HG02970 (cell line): ENCODE data around the gene CTRB1.
A peak's percentile ranks its signal among the peaks of the same experiment; 100 is the strongest.
"Not testable (repeated sequence)": the region's sequence is repeated elsewhere in the genome, so short reads cannot be mapped to it uniquely, and the experiment has no call there.

ENCODE experiments used
- ATAC-seq: cut with Tn5 transposase; IDR thresholded peaks from one replicate; pipeline ENCODE4 v1.9.1; 2021; ENCODE audit warnings: mild to moderate bottlenecking, moderate library complexity, moderate number of reproducible peaks; ENCODE audit not compliant: unreplicated experiment, low FRiP score

Gene CTRB1

DNA sequence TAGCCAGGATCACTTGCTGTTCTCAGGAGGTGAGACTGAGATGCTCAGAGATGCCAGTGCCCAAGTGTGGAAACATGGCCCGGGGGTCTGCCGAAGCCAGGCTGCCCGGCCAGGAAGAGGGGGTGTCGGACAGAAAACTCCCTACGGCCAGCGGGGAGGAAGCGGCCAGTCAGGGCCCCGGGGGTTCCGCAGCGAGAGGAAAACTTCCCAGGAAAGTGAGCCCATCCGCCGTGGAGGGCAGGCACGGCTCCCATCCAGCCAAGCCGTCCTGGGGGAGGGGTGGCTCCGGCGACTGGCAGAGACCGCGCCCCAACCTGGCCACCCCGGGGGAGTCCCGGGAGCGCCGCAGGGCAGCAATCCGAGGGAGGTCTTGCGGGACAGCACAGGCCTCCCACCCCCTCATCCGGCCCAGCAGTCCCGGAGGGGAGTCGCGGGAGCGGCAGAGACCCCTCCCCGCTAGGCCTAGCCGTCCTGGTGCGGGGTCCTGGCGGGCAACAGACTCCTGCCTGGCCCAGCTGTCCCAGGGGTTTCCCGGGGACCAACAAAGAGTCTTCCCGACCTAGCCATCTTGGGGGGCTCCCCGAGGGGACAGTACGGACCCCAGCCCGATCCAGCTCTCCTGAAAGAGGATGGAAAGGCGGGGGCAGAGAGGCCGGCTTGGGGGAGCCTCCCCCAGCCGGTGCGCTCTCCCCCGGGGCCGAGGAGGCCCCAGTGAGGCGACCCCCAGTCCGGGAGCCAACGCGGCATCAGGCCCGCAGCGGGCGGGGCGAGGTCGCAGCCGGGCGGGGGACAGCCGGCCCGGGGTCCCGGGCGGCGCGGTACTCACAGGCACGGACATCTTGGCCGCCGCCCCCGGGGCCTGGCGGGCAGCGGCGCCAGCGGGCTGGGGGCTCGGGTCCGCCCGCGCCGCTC lies 46.5 kb downstream of the CTRB1 start:
- peak; percentile 28 for ATAC-seq

DNA sequence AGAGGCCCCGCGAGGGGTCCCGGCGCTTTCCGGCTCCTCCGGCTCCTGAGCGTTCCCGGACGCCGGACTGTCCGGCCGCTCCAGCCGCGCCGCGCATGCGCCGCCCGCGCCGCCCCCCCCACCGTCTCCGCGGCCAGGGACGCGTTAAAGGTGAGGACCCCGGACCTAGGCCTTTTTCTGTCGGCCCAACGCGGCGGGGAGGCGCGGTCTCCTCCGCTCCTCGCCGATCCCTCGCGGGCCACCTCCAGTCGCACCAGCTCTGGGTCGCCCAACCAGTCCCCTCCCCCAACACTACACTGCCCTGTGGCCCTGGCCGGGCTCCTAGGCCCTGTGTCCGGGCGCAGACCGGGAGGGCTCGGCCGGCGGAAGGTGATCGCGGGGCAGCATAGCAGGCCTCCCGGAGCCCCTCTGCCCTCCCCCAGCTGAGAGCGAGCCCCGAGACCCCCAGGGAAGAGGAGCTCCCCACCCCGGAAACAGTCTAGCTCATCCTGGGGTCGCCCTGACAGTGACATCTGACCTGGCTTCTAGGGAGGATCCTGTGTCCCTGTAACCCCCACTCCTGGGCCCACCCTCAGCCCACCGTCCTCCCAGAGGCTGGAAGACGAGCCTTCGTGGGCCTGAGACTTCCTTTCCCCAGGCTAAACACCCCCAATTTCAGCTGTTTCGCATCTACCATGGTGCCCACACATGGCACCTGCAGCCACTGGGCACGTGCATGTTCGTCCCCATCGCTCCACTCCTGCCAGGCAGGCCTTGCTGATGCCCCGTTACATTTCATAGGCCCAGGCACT lies 47.3 kb downstream of the CTRB1 start:
- ATAC-seq: peak; percentile 75

DNA sequence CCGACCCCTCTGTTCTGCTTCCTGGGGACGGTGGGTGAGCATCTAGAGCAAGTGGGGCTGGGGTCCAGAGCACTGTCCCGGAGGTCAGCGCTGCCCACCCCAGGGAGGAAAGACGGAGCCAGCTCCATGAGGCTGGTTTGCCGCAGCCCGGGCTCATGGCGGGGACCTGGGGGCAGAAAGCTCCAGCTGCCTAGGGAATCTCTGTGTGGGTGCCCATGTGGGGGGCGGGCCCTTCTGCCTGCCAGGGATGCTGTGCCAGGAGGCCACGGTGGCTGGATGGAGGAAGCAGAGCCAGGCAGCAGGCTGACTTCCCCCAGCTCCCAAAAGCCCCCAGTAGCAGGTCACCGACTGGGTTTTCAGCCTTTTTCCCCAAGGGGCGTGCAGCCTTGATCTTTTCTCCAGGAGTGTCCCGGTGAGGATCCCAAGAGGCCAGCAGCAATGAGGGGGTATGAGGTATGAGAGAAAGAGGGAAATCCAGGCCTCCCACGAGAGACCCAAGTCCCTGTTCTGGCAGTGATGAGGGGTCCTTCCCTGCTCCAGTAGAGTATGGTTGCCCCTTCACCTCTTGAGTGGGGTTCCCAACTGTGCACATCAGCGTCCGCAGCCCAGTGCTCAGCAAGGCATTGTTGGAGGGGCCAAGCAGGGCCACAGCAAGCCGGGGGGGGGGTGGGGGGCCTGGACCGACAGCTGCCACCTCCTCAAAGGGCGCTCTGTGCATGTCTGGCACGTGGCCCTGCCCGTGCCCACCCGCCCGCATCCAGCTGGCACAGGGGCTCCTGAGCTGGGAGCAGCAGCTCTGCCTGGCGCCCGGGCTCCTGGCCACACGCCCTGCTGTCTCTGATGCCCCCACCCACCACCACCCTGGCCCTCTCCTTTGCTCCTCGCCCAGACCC lies 48.2 kb downstream of the CTRB1 start:
- no peak for ATAC-seq

DNA sequence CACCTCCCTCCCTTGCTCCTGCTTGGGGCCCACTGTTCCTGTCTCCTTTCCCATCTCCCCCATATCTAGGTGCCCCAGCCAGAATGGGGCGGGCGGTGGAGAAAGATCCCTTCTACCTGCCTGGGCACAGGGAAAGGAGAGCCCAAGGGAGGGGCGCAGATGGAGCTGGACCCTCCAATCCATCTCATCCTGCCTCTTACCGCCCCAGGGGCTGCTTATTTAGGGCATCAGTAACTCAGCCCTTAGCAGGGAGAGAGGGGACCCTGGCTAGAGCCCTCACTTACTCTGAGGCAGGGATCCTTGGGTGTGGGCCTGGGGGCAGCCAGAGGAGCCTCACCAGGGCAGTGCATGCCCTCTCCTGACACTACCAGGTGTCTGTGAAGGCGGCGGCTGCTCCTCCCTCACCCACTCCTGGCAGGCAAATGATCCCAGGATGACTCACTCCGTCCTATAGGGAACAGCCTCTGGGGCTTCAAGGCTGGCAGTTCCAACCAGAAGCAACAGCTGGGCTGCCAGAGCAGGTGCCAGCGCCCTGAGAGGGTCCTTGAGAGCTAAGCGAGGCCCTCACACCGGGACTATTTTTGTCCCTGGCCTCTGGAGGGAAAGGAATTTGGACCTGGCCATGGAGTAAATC lies 49.0 kb downstream of the CTRB1 start:
- no peak for ATAC-seq

DNA sequence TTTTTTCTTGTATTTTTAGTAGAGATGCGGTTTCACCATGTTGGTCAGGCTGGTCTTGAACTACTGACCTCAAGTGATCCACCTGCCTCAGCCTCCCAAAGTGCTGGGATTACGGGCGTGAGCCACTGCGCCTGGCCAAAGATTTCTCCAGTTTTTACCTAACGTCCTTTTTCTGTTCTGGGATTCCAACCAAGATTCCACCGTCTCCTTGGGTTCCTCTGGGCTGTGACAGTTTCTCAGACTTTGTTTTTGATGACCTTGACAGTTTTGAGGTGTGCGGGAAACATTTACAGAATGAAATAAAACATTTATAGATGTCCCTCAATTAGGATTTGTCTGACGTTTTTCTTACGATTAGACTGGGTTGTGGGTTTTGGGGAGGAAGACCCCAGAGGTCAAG lies 50.6 kb downstream of the CTRB1 start:
- not testable (repeated sequence) for ATAC-seq

DNA sequence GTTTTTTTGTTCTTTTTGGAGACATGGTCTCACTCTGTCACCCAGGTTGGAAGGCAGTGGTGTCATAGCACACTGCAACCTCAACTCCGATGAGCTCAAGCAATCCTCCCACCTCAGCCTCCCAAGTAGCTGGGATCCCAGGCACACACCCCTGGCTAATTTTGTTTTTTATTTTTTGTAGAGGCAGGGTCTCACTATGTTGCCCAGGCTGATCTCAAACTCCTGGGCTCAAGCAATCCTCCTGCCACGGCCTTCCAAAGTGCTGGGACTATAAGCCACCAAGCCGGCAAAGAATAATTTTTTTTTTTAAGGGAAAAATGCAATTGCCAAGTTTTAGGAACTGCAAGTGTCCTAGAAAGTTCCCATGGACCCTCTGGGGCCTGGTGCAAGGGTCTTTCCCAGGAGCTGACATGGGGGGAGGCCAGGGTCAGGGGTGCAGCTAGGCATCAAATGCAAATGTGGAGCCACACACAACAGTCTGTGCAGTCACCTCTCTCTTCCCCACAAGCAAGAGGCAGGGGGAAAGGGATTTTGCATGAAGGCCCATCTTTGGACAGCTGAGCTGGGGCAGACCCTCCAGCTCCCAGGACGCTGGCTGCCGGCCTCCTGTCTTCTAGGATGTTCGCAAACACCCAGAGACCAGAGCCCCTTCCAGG lies 52.8 kb downstream of the CTRB1 start:
- no peak for ATAC-seq

DNA sequence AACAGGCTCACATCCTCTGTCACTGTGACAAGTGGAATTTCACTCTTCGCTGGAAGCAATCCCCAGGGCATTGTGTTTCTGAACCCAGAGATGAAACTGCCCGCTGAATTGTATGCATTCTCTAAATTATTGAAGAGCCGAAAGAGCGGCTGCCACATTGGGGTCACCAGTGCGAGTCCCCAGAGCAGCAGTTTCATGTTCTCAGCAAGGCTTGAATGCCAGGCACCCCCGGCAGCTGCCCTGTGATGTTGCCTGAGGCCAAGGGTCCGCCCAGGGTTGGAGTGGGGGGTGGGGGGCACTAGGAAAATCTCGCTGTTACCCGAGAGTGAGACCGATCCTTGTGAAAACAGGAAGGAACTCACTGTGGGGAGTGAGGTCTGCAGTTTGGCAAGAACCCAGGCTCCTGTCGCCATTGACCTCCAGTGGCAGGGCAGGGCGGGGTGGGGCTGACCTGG lies 53.3 kb downstream of the CTRB1 start:
- ATAC-seq: no peak

DNA sequence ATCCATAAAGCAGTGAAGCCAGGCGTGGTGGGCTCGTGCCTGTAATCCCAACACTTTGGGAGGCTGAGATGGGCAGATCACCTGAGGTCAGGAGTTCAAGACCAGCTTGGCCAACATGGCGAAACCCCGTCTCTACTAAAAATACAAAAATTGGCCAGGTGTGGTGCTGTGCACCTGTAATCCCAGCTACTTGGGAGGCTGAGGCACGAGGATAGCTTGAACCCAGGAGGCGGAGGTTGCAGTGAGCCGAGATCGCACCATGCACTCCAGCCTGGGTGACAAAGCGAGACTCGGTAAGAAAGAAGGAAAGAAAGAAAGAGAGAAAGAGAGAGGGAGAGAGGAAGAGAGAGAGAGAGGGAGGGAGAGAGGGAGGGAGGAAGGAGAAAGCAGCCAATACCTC lies 53.8 kb downstream of the CTRB1 start:
- ATAC-seq: not testable (repeated sequence)

DNA sequence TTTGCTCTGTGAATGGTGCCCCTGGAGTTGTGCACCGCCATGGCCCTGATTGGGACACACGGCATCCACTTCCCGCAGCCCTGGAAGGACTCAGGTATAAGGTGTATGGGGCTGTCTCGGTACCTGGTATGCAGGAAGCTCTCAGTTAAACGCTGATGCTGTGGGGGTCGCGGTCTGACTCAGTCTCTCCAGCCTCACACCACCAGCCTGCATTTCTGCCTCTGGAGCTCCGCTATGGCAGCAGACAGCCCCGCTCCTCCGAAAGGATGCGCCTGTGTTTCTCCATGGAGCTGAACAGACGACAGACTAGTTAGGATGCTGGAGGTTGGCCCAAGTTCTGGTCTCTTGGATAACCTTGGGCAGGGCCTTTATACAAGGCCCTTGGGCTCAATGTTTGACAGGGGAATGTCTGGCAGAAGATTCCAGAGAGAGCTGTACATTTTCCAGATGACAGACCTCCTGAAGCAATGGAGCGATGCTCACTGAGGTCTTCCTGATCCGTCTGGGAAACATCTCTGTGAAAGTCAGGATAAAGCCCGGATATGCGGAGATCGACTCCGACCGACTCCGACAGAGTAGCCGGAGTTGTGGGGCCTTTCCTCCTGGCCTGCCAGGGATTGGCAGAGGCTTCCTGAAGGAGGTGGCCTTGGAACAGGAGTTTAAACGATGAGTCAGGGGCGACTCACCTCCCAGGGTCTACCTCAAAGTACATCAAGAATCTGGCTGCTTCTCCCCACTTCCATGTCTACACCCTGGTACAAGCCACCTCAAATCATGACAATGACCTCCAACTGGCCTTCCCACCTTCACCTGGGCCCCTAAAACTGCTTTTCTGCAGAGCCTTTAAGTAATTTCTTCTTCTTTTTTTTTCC lies 54.5 kb downstream of the CTRB1 start:
- no peak for ATAC-seq
